CD4-positive, alpha-beta T cell treated with Interleukin-17A for 4 hours (primary cell): ENCODE data around the gene SUCLG1.
"Not testable (repeated sequence)": the region's sequence is repeated elsewhere in the genome, so short reads cannot be mapped to it uniquely, and the experiment has no call there.

ENCODE experiments used
- DNase-seq: peaks from one replicate; pipeline ENCODE4 v3.0.0-alpha.2; 2020; ENCODE audit warnings: mixed read lengths

The SUCLG1 gene

DNA sequence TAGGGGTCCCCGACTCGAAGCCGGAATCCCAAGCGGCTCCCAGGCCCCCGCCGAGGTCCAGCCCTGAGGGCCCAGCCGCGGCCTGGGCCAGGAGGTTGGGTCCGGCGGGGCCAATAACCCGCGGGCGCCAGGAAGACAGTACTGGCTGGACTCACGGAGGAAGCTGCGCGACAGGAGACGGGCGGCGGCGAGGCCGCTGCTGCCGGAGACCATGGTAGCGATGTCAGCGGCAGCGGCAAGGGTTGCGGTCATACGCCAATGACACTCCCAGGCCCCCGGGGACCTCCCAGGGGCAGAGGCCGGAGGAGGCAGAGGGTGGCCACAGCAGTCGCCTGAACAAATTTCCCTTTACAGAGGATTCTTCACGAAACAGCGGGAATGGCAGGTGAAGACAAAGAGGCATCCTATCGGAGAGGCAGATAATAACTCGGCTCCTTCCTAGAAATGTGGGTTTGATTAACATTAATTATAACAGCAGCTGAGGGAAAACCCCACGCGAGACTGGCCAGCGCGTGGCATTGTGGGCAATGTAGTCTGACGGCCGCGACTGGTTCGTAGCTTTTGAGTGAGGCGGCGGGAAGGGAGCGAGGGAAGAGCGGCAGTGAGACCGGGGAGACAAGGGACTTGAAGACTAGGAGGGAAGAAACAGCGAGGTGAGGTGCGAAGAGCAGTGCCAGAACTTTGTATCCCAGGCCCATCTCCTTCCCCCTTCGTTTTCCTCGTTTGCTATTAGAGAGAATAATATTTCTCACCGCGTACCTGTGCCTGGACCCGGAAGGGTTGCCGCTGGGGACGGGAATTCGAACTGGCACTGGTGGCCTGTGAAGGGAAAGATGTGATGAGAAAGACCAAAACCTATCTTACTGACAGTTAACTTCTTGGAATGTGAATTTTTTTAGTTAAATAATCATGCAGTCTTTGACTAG is at the start of gene SUCLG1:
Gene SUCLG1, minus strand, starts transcription at position 263 of the 926 bp plus-strand sequence. Its CDS starts 11 bp downstream, at position 252.
- peak; percentile 87 for DNase-seq

DNA sequence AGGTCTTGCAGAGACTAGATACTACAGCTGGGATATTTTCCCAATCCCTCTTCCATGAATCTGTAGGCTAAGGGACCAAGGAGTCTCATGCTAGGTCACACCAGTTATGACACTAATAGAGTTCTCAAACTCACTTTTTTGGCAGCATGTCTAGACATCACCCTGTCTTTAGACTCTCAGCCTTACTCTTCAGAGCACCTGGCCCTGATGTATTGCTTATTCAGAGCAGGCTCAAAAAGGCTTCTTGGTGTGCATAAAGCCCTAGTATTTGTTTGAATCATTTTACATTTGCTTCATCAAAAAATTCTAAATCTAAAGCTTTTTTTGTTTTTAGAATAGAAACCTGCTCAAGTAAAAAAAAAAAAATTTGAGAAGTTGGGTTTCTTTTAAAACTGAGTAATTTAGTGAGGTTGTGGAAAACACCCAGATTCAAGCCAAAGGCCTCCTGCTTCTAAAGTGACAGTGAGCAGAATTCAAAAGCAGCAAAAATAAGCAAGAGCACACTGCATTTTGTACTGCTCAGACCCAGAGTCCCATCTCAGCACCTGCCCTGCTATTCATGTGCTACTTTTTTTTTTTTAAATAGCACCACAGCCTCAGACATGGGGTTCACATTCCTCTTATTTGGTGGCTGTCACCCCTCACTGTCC is 39.2 kb upstream of the SUCLG1 start:
- no peak for DNase-seq

DNA sequence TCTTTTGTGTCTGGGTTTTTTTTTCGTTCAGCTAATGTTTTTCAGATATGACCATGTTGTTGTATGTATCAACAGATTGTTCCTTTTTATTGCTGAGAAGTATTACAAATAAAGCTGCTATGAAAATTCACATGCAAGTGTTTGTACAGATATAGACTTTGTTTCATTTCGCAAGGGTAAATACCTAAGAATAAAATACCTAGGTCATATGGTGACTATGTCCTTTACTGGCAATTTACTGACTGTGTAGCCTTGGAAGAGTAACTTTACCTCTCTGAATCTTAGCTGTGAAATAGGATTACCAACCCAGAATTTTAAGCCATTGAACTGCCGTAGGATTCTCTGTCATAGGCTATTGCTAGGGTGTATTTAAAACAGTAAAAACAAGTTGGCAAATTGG is 38.2 kb upstream of the SUCLG1 start:
- DNase-seq, result no peak

DNA sequence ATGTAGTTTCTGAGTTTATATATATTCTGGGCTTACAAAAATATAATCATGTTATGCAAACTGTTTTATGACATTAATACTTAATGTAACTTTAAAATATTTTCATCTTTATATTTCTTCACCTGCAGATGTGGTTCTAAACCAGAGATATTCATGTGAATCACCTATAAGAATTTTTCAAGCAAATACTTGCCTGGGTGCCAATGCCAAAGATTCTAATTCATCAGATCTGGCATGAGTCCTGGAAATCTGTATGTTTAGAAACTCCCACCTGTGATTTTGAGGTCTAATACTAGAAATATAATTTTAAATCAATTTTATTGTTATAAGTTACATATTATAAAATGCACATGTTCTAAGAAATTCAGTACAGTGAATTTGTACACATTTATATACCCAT is 37.3 kb upstream of the SUCLG1 start:
- no peak for DNase-seq

DNA sequence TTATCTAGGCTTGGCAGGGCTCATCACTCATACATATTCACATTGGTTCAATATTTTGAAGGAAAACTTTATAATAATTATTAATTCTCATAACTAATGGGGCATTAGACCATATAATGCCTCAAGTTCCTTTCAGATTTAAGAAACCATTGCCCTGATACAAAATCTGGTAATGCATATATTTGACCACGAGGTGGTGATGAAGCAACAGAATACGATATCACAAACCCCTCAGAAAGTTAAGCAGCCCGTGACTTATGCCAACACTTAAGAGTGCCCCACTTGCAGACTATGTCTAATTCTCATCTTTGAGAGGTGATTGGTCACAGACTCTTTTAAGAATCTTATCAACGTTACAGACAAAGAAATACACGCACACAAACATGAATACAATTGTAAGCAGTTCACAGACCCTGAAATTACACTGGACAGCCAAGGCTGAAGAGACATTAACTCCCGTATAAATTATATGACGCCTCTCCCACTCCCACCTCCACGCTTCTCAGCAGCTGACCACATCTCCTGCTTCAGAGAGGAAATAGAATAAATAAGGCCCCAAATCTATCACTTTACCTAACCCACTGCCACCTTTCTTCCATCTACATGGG is 36.6 kb upstream of the SUCLG1 start:
- DNase-seq, result peak; percentile 50

DNA sequence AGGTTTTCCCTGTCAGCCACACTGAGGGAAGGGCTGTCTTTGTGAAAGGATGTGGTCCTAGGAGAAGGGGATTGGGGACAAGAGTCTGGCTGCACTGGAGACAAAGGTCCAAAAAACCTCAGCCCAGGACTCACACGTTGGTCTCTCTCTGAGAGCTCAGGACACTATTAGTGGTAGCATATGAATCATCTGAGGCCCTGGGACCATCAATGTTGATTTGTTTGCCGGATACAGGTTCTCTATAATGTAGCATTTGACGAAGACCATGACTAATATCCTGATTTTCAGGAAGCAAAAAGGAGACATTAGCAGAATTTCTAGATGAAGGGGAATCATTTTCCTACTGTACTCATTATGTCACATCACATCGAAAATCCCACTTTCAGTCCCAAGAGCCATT is 35.0 kb upstream of the SUCLG1 start:
- no peak for DNase-seq

DNA sequence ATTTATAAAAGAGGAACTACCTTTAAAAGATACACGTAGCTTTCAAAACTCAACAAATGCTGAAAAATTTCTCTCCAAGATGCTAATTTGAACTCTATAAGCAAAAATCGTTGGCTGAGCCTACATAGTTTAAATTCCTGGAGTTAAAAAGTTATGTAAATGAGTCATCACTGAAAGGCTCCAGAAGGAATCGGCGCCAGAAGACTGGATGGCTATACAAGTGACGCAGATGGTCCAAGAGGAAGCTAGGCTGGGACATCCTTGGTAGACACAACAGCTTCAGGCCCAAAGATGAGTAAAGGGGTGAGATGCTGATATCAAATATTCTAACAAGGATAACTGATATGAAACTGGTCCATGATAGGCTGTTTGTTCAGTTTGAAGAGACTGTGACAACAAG is 34.4 kb upstream of the SUCLG1 start:
- DNase-seq, result no peak

DNA sequence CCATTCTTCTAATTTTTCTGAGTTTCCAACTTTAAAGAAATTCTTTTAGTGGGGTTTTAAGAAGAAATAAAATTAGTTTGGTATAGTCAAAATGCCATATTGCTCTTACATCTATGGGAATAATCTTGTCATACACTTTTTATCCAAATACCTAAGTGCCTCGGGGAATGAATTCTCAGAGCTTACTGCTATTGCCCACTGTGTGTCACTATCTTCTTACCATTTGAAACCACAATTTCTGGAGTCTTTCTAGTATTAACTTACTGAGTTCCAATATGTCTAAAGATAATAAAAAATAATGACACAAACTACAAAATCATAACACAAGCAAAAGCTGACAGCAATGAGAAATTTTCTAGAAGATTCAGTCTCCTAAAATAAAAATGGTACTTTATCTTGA is 33.5 kb upstream of the SUCLG1 start:
- no peak for DNase-seq

DNA sequence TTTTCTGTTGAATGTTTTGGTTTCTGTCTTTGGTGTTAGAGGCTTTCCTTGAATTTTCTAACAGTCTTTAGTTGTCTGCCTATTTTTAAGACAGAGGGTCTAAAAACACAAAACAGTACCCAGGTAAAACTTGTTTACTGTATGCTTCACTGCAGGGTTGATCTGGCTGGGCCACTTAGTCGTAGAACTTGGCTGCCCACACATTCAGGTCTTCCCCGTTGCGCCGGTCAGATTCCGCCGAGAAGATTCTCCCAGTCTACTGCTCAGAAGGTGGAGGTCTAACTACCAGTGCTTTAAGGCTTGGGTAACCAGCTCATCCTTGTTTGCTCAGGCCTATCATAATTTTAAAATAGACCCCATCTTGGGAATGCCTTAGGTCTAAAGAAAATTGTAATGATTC is 32.7 kb upstream of the SUCLG1 start:
- no peak for DNase-seq

DNA sequence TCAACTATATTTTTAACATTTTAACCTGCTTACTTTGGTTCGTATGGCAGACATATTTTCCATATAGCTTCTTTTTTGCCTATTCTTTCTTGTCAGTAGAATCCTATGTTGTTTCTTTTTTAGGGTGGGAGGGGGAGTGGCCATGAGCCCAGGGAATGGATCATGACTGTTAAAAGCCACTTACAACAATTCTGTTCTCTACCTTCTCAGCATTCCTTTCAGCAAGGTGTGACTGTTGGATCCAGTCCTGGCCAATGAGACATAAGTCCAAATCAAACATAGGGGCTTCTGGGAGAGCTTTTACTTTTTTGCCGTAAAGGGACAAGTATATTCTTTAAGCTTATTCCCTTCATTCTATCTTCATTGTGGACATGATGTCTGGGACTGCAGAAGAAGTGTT is 32.2 kb upstream of the SUCLG1 start:
- DNase-seq, result no peak

DNA sequence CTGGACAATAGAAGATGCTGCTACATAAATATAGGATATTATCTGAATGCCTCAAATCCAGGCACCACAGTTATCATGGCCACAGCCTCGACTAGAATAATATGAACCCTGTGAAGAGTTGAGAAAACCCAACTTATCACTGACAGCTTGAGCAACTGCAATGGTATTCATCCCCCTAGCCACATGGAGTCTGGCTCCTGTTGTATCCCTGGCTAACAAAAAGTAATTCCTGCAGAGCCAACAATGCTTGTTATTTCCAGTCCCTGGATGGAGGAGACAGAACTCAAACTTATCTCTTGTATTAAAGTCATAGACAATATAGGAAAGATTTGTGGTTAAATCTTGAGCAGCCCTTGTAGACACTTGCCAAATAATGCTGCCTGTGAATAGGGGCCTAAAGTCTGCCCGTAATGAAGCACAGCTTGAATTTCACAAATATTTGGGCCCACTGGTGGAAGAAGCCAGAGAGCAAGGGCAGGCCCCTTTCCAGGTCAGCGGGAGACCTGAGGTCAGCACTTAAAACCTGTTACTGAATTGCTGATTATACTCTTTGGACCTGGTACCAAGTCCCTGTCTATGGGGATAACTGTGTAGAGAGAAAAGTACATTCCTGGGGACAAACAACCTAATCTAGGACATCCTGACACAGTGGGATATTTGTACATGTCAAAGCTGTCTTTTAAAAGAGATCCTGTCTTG is 28.4 kb upstream of the SUCLG1 start:
- DNase-seq, result no peak

DNA sequence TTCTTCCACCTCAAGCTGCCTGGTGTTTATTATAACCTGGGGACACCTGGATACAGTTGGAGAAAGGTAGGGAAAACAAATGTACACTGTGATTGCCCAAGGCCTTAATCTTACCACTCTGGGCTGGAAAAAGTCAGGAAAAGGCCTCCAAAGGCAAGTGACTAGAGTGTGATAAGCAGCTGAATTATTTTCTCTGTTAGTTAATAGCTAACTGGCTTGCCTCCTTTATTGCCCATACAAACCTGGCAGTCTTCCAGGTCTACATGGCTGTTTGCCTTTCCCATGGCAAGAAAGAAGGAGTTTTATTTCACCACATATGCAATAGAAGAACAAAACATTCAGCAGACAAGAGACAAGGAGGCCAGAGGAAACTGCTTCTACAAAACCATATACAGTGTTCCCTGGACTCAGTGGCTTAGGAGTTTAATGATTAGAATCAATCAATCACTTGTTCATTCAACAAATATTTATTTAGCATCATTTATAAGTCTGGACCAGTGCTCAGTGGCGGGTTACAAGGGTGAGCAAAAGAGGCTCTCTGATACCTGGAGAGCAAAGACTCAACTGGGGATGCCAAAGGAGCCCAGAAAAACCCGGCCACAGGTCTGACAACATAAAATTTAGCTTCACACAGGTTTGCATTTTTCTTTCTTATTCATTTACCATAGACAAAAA is 27.5 kb upstream of the SUCLG1 start:
- DNase-seq, result no peak

DNA sequence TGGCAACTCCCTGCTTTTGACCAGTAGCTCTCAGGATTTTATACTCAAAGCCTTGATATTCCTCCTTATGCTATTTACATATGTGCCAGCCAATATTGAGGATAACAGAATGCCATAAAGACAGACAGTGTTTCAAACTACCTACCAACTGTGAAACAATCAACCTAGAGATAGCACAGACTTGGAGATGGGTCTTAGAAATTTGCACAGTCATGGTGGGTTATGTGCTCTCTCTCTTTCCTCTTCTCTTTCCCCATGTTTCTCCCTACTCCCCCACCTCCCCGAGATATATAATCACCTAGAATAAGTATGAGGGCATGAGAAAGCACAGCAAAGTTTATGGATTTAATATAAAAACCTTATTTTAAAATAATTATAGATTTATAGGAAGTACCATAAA is 24.2 kb upstream of the SUCLG1 start:
- no peak for DNase-seq

DNA sequence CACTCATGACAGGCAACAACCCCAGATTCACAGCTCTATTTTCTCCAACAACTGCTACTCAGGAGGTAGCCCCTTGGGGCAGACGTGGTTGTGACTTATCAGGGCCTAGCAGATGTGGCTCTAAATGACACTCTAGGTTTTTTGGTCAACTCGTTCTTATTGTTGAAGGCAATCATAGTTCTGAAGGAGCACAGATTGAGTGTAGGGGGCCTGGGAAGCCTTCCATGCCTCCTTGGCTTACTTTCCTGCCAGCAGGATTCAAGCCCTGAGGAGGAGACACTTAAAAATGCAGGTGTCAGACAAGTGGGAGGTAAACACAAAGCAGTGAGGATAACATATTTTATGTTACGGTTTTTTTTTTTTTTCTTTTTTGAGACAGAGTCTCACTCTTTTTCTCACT is 23.5 kb upstream of the SUCLG1 start:
- no peak for DNase-seq

DNA sequence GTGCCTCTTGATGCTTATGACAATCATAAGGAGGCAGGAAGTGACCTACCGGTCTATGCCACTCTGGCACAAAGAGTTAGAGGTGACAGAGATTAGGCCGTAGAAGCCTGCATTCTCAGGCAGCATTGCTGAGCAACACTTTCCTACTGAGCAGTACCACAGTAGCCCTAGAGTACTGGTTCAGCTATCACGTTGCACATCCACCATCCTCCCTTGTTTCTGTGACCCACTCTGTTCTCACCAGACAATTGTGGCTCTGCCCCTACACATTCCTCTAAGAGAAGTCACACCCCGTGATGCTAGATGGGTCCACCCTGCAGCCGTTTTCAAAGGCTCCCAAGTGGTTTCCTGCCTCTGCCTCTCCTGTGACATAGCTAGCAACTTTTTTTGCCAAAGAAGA is 22.6 kb upstream of the SUCLG1 start:
- DNase-seq, result peak; percentile 43

DNA sequence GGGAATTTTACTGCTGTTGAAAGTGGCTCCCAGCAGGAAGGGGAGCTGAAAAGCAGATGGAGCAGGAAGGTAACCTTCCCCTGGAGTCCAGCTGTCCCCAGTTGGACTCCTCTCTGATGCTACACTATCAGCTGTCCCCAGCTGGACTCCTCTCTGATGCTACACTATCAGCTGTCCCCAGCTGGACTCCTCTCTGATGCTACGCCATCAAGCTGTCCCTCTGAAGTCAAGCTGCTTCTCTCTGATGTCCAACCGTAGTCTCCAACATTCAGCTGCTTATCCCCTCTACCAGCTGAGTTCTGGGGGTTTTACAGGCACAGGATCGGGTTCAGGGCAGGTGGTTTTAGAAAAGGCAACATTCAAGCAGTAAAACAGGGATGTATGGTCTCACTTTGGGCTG is 19.8 kb upstream of the SUCLG1 start:
- DNase-seq, result no peak

DNA sequence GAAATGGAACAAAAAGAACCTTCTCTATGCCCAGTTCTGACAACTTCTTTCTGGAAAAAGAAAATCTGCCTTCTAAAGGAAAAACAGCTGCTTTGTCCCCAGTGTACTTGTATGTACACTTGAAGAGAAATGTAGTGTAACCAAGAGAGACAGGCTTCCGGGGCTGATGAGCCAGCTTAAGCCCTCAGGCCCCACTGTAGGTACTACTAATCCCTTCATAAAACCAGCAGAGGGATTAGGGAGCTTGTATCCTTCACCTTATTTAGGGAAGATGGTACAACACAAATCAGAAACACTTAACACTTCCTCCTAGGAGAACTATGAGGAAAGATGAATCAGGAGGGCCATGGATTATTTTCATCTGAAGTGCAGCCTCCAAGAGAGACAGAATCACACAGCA is 18.8 kb upstream of the SUCLG1 start:
- no peak for DNase-seq

DNA sequence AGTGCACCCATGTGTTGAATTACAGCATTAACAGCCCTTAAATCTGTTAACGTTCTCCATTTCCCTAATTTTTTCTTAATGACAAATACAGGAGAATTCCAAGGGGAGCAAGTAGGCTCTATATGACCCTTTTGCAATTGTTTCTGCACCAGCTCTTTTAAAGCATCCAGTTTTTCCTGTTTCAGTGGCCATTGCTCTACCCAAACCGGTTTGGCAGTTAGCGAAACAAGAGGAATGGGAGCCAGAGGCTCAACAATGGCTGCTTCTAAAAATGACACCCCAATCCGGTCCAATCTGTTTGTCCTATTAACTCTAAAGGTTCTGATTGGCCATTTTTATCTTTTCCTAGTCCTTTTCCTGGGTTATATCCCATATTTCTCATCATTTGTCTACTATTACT is 15.1 kb upstream of the SUCLG1 start:
- no peak for DNase-seq

DNA sequence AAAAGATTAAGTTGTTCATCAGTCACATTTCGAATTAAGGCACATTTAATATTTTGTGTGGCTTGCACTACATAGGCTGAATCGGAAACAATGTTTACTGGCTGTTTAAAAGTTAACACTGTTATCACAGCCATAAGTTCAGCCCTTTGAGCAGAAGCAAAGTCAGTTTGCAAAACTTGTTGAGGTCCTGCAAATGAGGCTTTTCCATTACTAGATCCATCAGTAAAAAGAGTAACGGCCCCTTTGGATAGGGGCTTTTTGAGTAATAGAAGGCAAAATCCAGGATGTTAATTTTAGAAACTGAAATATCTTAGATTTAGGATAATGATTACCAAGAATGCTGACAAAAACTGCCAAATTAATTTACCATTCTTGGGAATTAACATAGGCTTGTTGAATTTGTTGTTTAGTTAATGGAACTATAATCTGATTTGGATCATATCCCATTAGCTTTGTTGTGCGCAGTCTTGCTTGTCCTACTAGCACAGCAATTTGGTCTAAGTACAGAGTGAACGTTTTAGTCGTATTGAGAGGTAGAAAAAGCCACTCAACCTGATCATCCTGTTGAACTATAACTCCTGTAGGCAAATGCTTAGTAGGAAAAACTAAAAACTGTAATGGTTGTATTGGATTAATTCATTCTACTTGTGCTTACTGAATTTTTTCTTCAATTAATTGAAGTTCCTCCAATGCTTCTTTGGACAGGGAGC is 13.9 kb upstream of the SUCLG1 start:
- DNase-seq, result no peak

DNA sequence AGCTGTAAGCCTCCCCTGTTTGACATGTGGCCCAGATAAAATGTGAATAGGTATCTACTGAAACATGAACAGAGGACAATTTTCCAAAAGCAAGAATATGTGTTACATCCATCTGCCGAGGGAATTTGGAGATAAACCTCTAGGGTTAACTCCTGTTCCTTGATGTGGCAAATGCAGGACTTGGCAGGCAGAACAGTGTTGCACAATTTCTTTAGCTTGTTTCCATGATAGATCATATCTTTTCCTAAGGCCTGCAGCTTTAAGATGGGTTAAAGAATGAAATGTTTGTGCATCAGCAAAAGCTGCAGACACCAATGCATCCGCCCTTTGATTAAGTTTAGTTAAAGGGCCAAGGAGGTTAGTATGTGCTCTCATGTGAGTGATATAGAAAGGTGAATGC is 13.3 kb upstream of the SUCLG1 start:
- DNase-seq, result not testable (repeated sequence)

DNA sequence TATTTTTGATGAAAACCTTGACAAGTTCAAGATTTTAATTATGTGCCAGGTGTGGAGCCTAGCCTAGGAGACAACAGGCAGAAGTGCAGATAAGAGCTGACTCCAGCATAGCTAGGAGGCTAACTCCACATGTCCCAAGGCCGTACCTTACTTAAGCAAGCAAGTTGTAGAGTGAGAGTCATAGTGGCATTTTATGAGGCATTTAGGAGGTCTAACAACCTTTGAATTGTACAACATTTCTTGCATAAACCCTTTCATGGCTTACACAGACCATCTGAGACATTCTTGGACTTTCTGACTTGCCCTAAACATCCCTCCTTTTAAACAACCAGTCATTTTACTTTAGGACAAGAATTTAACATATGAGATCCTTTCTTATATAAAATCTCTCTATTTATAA is 8.3 kb upstream of the SUCLG1 start:
- no peak for DNase-seq

DNA sequence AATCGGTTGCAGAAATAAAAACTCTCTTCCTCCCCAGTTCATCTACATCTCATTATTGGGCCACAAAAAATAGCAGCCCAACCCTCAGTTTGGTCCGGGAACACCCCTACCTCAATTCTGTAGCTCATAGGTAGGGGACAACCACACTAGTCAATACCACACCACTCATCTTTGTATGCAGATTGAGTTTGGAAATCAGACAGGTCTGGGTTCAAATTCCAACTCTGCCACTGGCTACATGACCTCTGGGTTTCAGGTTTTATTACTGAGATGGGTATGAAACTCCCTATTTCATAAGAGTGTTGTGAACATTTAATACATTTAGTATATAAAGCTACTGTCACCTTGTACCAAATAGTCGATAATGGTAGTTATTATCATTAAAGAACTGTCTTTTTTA is 2.2 kb upstream of the SUCLG1 start:
- no peak for DNase-seq
